Vagina (tissue), 2 donors: Measurements from ENCODE around the gene IQUB. TPM values are rescaled to one million over a fixed set of nuclear protein-coding genes. Genes with fewer than 3 reads are reported as not detected.

ENCODE experiments used
- DNase-seq, 2 donors: peaks; one replicate each; pipeline ENCODE4 v3.0.0-alpha.2; 2017; ENCODE audit errors: extremely low spot score in 2 of 2
- H3K27ac ChIP-seq: fragments of 200-600 bp; sonication (generic); one replicate; pipeline ENCODE4 v1.5.1; 2019
- H3K27me3 ChIP-seq: fragments of 200-600 bp; sonication (generic); one replicate; pipeline ENCODE4 v1.5.1; 2019
- H3K36me3 ChIP-seq, 2 donors: fragments of 200-600 bp; sonication (generic); one replicate each; pipeline ENCODE4 v1.5.1; 2017 to 2019
- H3K4me1 ChIP-seq: fragments of 200-600 bp; sonication (generic); one replicate; pipeline ENCODE4 v1.5.1; 2019
- H3K4me3 ChIP-seq, 2 donors: fragments of 200-600 bp; sonication (generic); 1 replicate in 1 of 2; 2 replicates in 1 of 2; pipeline ENCODE4 v1.5.1; 2016 to 2019
- H3K9me3 ChIP-seq: fragments of 200-600 bp; sonication (generic); one replicate; pipeline ENCODE4 v1.5.1; 2019
- CTCF ChIP-seq, 3 experiments: fragments of 450-650 bp in 2 of 3; fragments of 200-600 bp in 1 of 3; sonication (generic) in 1 of 3; IDR thresholded peaks; one replicate each; pipeline ENCODE4 v1.5.1; 2017 to 2019; ENCODE audit warnings: antibody characterized with exemption in 3 of 3, mild to moderate bottlenecking in 2 of 3, moderate library complexity in 2 of 3
- POLR2A ChIP-seq, 2 donors: fragments of 450-650 bp; IDR thresholded peaks; one replicate each; pipeline ENCODE4 v1.6.1; 2017; ENCODE audit warnings: antibody characterized with exemption in 2 of 2, mild to moderate bottlenecking in 2 of 2, moderate library complexity in 2 of 2
- POLR2AphosphoS5 ChIP-seq, 2 donors: sonication (generic); formaldehyde crosslinking; IDR thresholded peaks; one replicate each; pipeline ENCODE4 v1.9.0; 2017; ENCODE audit warnings: antibody characterized with exemption in 2 of 2, mild to moderate bottlenecking in 2 of 2, low read depth in 1 of 2; ENCODE audit not compliant: insufficient read depth in 1 of 2
- intact Hi-C: fragments of 100-400 bp; cut with DNase I; formaldehyde crosslinking; loops from one replicate; pipeline ENCODE4 v1.15.1; 2023
- total RNA-seq: library from RNA; depleted of rRNA; stranded (reverse); fragments of >200 nt; gene quantifications from one replicate; pipeline ENCODE4 v1.2.3, GENCODE V29; 2016

The IQUB gene
- total RNA-seq, 1 donor from 2014 or later: 0.98 TPM

GRCh38 chr7:123579416-123579815 is 45.0 kb upstream of the IQUB start:
- Histone ChIP-seq H3K9me3 (no peaks in the 10 kb centered on the region), H3K27ac (no peak overlapping the region), H3K27me3 (no peaks in the 10 kb centered on the region), H3K36me3 (no peaks in the 10 kb centered on the region), H3K4me1 (no peaks in the 10 kb centered on the region), H3K4me3 (no peak overlapping the region)
- intact Hi-C loops: no loop called here
- TF ChIP-seq CTCF (IDR thresholded peaks at IDR 0.05) (no peak), POLR2AphosphoS5 (IDR thresholded peaks at IDR 0.05; ENCODE audit: insufficient read depth in 1 of 2, low read depth in 1 of 2) (no peak), POLR2A (IDR thresholded peaks at IDR 0.05) (no peak)
- no peak for DNase-seq

- no peaks in the 10 kb centered on the region for H3K4me1 ChIP-seq
- no peak for DNase-seq
- no peak overlapping the region for H3K4me3 ChIP-seq
- H3K27me3 ChIP-seq: no peaks in the 10 kb centered on the region
- TF ChIP-seq POLR2AphosphoS5 (IDR thresholded peaks at IDR 0.05; ENCODE audit: insufficient read depth in 1 of 2, low read depth in 1 of 2) (no peak), CTCF (IDR thresholded peaks at IDR 0.05) (no peak), POLR2A (IDR thresholded peaks at IDR 0.05) (no peak)
- H3K9me3 ChIP-seq: no peaks in the 10 kb centered on the region
- H3K36me3 ChIP-seq: no peaks in the 10 kb centered on the region
- intact Hi-C loops: no loop called here
- no peak overlapping the region for H3K27ac ChIP-seq
Measured at GRCh38 chr7:123573896-123574467, 39.6 kb upstream of the IQUB start.

GRCh38 chr7:123573341-123573740 is 38.9 kb upstream of the IQUB start:
- H3K4me3 ChIP-seq: no peak overlapping the region
- H3K27ac ChIP-seq: no peak overlapping the region
- intact Hi-C loops: no loop called here
- no peak for DNase-seq
- TF ChIP-seq POLR2AphosphoS5 (IDR thresholded peaks at IDR 0.05; ENCODE audit: insufficient read depth in 1 of 2, low read depth in 1 of 2) (no peak), POLR2A (IDR thresholded peaks at IDR 0.05) (no peak), CTCF (IDR thresholded peaks at IDR 0.05) (no peak)
- no peaks in the 10 kb centered on the region for H3K27me3 ChIP-seq
- no peaks in the 10 kb centered on the region for H3K9me3 ChIP-seq
- H3K36me3 ChIP-seq: no peaks in the 10 kb centered on the region
- no peaks in the 10 kb centered on the region for H3K4me1 ChIP-seq

GRCh38 chr7:123571684-123572083 is 37.3 kb upstream of the IQUB start:
- intact Hi-C loops: no loop called here
- Histone ChIP-seq H3K4me3 (no peak overlapping the region), H3K27ac (no peak overlapping the region), H3K9me3 (no peaks in the 10 kb centered on the region), H3K36me3 (no peaks in the 10 kb centered on the region), H3K27me3 (no peaks in the 10 kb centered on the region), H3K4me1 (no peaks in the 10 kb centered on the region)
- no peak for DNase-seq
- TF ChIP-seq POLR2A (IDR thresholded peaks at IDR 0.05) (no peak), CTCF (IDR thresholded peaks at IDR 0.05) (no peak), POLR2AphosphoS5 (IDR thresholded peaks at IDR 0.05; ENCODE audit: insufficient read depth in 1 of 2, low read depth in 1 of 2) (no peak)

GRCh38 chr7:123571187-123571586 is 36.8 kb upstream of the IQUB start:
- no peak for DNase-seq
- no peaks in the 10 kb centered on the region for H3K36me3 ChIP-seq
- H3K4me3 ChIP-seq: no peak overlapping the region
- H3K4me1 ChIP-seq: no peaks in the 10 kb centered on the region
- no peak for TF ChIP-seq CTCF (IDR thresholded peaks at IDR 0.05)
- TF ChIP-seq POLR2AphosphoS5 (IDR thresholded peaks at IDR 0.05; ENCODE audit: insufficient read depth in 1 of 2, low read depth in 1 of 2): no peak
- TF ChIP-seq POLR2A (IDR thresholded peaks at IDR 0.05): no peak
- no peaks in the 10 kb centered on the region for H3K9me3 ChIP-seq
- no peaks in the 10 kb centered on the region for H3K27me3 ChIP-seq
- no peak overlapping the region for H3K27ac ChIP-seq
- intact Hi-C loops: no loop called here
